OCI-M2 (cell line): ENCODE results near the gene BPIFB4.
"Not testable (repeated sequence)": the region's sequence is repeated elsewhere in the genome, so short reads cannot be mapped to it uniquely, and the experiment has no call there.

ENCODE experiments used
- DNase-seq: peaks from one replicate; lab custom pipeline; 2025; ENCODE audit not compliant: unreplicated experiment; lab: John Stamatoyannopoulos, UW

BPIFB4 gene

DNA sequence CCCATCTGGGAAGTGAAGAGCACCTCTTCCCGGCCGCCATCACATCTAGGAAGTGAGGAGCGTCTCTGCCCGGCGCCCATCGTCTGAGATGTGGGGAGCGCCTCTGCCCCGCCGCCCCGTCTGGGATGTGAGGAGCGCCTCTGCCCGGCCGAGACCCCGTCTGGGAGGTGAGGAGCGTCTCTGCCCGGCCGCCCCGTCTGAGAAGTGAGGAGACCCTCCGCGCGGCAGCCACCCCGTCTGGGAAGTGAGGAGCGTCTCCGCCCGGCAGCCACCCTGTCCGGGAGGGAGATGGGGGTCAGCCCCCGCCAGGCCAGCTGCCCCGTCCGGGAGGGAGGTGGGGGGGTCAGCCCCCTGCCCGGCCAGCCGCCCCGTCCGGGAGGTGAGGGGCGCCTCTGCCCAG lies 36.1 kb downstream of the BPIFB4 start:
- DNase-seq: not testable (repeated sequence)

DNA sequence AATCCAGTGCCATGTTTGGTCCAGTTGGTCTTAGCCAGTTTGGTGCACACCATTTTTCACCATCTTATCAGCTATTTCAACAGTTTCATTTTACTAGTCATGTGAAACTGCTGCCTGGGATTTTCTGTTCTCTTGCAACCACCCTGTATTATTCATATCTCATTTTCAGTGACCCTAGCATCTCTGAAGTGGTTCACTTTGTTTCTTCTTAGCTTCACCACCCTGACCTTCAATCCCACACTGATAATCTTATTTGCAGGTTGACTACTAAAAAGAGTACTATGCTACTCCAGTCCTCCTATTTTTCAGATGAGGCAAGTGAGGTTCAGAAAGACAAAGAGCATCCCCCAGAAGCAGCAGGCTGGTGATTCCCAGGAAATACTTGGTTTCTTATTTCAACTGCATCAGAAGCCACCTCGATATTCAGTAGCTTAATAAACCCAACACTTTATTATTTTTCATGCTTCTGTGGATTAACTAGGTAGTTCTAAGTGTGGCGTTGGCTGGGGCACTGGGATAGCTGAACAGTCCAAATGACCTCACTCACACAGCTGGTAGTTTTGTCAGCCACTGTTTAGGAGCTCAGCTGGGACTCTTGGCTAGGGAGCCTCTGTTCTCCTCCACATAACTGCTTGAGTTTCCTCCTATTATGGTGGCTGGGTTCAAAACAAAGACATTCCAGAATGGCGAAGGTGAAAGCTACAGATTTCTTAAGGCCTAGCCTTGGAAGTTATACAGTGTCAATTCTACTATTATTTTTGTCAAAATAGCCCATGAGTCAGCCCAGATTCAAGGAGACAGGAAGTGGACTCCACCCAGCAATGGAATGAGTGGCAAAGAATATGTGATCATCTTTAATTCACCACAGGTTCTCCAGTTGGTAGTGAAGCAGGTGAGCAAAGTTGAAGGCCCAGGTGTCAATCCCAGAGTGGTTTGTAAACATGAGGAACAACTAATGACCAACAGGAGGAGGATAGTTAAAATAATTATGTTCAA lies 40.6 kb downstream of the BPIFB4 start:
- DNase-seq: no peak

DNA sequence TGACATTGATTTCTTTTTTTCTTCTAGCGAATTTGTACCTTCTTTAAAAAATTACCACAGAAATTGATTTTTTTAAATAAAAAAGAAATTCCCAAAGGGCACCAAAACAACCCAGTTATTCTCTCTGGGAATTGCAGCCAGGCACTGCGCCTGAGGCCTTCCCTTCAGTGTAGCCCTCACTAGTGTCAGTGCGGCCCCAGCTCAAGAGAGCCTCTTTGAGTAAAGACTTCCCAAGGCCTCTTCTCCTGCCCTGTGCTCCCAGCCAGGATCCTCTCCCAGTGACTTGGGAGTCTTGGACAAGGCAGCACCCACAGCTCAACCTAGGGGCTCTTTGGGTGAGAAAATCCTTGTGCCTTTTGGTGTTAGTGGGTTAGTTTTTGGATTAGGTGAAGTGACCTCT lies 41.5 kb downstream of the BPIFB4 start:
- no peak for DNase-seq

DNA sequence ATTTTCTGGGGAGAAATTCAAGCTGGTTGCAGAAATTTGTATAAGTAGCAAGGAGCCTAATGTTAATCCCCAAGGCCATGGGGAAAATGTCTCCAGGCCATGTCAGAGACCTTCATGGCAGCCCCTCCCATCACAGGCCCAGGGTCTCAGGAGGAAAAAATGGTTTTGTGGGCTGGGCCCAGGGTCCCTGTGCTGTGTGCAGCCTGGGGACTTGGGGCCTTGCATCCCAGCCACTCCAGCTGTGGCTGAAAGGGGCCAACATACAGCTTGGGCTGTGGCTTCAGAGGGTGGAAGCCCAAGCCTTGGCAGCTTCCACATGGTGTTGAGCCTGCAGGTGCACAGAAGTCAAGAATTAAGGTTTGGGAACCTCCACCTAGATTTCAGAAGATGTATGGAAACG lies 42.9 kb downstream of the BPIFB4 start:
- not testable (repeated sequence) for DNase-seq

DNA sequence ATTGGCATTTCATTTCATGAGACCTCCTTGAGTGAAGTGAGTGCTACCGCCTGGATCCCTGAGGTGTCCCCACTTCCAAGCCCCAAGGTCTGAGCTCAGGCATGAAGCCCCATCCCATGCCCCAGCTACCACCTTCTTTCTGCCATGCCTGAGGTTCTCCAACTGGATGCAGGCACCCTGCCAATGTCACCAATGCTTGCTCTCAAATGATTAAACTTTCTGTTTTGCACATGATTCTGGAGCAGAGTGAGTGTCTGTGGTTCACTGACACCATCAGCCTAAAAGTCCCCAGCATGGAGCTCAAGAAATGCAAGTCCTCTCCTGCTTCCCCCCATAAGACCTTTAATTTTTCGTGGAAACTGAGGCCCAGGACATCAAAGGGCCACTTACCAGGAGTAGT lies 44.8 kb downstream of the BPIFB4 start:
- no peak for DNase-seq

DNA sequence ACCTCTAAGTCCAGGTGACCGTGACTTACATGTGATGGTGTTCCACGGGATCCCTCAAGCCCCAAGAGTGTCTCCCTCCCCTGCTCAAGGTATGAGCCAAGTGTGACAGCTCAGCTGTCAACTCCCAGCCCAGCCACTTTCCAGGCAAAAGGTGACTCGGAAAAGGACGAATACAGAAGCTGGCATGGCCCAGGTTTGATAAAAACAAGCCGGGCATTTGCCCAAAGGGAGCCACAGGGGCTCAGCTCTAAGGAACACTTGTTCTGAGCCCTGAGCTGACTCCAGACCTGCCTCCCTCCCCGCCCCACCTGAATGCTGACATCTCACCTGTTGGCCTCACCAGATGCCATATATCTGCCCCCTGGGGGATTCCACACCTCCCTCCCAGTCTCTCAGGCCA lies 45.6 kb downstream of the BPIFB4 start:
- DNase-seq: no peak

DNA sequence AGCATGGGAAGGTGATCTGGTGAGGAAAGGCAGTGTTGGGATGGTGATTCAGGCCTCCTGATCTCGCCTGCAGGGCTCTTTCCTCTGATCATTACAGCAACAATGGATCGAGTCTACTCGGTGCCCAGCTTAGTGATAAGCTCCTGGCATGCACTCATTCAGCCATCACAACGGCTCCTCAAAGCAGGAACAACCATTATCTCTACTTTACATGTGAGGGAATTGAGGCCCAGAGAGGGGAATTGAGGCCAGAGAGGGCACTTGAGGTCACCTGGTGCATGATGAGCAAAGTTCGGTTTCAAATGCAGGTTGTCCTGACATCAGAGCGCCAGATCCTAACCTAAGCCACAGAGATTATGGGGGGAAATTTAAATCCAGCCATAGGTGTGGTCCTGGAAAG lies 46.5 kb downstream of the BPIFB4 start:
- DNase-seq: no peak

DNA sequence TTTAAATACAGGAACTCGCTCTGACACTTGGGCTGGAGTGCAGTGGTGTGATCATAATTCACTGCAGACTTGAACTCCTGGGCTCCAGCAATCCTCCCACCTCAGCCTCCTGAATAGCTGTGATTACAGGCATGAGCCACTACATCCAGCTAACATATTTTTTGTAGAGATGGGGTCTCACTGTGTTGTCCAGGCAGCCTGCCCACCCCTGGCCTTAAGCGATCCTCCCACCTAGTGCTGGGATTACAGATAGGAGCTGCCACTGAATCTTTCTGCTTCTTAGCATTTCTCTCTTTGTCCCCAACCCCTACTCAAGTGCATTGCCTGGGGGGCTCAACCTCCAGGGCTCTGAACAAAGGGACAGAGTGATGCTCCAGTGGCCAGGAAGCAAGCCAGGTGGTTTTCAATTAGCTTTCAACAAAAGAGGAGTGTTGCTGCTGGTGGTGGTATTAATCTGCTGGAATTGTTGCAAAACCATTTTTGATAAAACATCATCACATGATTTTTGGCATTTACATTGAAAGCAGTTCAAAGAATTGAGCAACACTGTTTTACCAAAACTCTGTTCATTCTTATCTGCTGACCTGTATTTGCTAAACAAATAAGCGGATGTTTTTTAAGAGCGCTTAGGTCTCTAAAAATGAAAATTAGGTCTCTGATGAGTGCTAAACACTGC lies 48.1 kb downstream of the BPIFB4 start:
- no peak for DNase-seq

DNA sequence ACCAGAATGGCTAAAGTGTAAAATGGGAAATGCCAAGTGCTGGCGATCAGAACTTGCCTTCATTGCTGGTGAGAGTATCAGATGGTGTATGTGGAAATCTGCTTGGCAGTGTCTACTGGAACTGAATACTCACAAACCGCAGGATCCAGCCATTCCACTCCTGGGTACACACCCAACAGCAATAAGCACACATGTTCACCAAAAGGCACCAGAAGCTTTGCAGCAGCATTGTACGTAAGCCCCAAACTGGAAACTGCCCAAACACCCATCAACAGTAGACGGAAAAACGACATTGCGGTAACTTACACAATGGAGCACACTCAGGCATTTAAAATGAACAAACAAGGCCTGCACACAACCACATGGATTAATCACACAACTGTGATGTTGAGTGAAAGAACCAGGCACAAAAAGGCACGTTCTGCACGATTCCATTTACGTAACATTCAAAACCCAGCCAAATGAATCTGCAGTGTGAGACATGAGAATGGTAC lies 51.2 kb downstream of the BPIFB4 start:
- no peak for DNase-seq

DNA sequence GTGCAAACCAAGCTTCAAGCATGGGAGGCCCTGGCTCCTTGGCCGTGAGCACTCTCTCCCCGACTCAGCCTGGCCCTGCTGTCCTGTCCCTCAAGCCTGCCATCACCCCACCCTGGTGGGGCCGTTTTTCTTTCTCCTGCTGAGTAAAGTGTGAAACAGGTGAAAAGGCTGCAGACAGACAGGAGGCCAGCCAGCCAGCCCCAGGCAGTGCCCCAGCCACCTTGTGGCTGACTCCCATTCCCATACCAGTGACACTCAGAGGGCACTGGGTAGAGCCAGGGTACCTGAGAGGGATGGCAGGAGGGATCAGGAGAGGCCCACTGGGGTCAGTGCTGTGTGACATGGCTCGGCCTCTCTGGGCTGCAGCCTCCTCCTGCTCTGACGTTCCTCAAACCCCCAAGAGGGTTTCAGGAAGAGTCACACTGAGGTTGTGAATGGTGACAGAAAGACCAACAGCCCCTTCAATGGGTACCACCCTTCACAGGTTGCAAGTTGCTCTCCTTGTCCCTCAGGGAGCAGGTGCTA lies 52.6 kb downstream of the BPIFB4 start:
- no peak for DNase-seq

DNA sequence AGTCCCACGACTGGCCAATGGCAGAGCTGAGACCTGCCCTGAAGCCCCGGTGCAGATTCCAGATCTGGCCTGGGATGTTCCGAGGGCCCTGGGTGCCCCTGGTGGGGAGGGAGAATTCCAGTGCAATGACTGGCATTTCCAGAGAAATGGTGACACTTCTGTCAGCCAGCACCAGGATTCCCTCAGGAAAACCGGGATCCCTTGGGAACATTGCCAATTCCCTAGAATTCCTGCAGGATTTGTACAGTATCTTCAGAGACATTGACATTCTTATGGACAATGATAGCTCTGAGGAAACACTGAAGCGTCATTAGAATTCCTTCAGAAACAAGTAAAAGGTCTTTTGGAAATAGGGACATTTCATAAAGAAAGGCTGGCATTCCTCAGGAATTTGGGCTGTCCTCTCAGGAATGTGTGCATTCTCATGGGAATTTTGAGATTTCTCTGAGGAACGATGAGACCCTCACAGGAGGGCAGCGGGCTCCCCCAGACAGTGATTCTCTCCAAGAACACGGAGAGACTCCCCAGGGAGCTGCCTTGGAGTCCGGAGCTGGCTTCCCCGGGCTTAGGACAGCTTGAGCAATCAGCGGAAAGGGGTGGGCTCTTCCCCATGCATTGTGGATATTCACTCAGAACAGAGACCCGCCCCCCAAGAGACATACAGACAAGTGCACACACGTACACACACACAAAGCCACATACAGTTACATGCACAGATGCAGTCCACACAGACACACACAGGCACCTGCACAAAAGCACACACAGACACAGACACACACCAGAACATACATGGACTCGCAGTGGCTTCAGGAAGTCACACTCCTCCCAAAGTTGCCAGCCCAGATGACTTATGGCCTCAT lies 53.3 kb downstream of the BPIFB4 start:
- no peak for DNase-seq

DNA sequence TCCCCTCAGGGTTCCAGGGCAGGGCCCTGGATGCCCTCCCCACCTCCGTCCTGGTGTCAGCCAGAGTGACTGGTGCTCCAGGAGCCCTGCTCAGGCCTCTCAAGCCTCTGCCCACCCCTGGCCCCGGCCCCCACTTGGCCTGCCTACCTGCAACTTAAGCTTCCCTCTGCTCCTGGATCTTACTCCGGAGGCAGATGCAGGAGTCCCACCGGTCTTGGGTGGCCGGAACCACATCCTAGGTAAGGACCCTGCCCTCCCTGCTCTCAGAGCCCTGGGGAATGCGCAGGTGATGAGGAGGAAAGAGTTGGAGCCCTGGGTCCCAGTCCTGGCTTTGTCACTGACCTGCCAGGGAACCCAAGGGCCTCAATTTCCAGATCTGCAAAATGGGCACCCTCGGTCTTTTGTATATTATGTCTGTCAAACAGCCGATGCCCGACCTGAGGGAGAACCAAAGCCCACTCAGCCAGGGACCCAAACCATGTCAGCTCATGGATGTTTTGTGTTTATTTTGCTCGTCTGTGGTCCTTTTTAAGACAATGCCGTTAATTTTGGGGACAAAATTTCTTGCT lies 54.0 kb downstream of the BPIFB4 start:
- DNase-seq: no peak

DNA sequence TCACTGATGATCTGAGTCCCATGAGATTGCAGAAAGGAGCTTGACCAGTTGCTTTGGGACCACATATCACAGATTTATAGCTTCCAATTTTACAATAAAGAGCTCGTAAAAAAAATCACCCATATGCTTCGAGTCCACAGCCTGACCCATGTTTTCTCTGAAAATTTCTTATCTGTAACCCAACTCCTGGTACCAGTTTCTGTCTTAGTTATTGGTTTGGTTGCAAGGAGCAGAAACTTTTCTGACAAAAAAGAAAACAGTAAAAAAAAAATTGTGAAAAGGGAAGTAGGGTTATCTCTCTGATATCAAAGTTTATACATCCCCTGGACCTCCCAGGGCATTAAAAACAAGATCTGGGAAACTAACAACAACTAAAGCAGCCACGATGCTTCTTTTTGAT lies 57.8 kb downstream of the BPIFB4 start:
- no peak for DNase-seq

DNA sequence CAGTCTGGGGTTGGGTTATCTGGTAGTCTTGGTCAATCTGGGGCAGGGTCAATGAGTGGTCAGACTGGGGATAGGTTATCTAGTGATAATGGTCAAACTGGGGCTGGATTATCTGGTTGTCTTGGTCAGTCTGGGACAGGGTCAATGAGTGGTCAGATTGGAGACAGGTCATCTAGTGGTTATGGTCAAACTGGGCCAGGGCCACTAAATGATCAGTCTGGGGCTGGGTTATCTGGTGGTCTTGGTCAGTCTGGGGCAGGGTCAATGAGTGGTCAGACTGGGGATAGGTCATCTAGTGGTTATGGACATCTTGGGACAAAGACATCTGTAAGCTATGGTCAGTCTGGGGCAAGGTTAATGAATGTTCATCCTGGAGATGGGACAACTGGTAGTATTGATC lies 60.0 kb downstream of the BPIFB4 start:
- no peak for DNase-seq

DNA sequence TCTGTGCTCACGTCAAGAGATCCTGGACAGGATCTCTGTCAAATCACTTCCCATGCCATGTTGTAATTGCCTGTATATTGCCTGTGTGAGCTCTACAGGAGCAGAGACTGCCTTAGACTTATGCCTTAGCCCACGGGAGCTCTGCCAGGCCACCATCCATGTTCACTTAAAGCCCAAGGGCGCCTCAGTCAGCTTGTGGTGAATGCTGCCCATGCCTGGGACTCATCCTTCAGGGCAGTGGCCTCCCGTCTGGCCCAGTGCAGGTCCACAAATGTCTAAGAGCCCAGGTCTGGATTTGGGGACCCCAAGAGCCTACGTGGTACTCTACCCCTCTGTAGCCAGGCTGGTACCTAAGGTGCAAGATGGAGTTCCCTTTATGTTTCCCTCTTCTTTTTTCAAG lies 66.1 kb downstream of the BPIFB4 start:
- DNase-seq: no peak

DNA sequence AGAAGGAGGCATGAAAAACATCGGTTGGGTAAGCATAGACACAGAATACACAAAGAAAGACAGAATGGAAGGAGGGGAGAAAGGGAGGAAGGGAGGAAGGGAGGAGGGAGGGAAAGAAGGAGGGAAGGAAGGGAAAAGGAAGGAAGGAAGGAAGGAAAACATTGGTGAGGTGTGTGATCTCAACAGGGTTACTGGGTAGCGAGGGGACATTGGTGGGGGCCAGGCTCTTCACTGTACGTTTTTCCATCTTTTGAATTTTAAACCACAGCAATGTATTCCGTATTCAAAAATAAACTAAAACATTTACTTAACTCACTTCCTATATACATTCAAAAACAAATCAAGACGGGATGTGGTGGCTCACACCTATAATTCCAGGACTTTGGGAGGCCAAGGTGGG lies 67.9 kb downstream of the BPIFB4 start:
- DNase-seq: no peak

DNA sequence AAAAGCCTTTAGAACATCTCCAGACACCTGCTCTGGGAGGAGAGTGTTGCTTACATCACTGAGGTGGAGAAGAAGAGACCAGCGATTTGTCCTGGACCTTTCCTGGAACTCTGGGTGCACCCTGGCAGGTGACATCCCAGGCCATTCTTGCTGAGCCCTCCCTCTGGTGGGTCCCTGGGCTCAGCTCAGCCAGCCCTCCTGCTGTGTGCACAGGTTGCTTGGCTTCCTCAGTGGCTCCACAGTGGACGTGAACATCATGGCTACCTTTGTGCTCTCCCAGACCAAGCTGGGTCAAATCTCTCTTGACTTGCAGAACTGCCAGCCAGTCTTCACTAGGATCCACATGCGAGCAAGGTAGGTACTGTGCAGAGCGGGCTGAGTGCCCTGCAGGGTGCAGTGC lies 68.6 kb downstream of the BPIFB4 start:
- DNase-seq: no peak

DNA sequence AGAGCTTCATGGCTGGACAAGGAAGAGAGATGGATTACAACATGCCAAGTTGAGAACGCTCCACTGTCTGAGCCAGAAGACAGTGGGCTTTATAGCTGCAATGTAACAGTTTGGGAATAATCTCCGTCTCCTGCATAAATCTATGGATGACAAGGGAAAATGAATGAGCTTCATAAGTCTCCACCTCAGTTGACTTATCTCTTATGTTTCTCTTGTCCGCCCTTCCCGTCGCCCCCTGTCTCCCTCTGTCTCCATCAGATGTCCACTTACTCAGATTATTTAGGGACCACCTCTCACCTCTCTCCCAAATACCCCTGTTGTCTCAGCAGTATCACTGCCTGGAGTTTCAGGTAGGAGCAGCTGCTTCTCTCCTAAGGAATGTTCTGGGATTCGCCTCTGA lies 74.8 kb downstream of the BPIFB4 start:
- no peak for DNase-seq

DNA sequence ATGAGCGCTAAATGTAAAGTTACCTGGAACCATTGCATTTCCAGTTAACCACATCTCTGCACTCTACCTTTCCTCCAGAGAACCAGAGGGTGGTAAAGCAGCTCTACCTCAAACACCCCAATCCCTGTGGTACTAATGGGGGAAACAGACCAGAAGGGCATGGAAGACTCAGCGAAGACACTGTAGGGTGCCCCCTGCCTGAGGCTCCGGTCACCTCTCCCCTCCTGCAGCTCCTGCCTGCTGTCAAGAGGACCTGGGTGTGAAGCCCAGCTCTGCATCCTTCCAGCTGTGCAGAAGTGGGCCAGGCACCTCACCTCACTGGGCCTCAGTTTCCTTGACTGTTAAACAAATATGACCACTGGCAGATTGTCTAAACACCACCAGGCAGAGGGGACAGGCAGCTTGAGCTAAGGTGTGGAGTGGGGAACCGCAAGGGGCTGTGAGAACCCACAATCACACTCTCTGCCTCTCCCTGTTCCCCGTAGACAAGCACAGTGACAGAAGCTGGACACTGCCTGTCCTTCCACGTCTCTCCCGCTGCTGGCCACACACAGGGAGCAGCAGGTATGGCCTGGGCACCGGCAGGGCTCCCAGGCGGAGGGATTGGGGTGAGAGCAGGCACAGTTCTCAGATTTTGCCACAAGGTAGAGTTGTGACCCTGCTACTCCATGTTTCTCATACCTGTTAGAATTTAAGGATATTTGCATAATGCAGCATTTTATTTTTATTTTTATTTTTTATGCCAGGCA lies 79.4 kb downstream of the BPIFB4 start:
- no peak for DNase-seq

DNA sequence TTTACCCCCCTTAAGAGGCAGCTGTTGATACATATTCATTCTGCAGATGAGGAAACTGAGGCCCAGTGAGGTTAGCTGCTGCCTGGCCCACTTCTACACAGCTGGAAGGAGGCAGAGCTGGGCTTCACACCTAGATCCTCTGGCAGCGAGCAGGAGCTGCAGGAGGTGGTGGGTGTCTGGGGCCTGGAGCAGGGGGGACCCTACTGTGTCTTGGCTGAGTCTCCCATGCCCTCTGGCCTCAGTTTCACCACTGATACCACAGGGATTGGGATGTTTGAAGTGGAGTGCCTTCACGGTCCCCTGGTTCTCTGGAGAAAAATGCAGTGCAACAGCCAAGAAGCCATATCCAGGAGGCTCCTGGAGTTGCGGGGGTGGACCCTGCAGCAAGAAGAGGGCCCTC lies 80.3 kb downstream of the BPIFB4 start:
- DNase-seq: no peak
